Astrocyte (in vitro differentiated cells and primary cell): ENCODE measurements around the gene C12orf42. TPM values are rescaled to one million over a fixed set of nuclear protein-coding genes. Genes with fewer than 3 reads are reported as not detected.

Experiments used
- DNase-seq: peaks from one replicate; pipeline ENCODE4 v3.0.0-alpha.2; 2010; ENCODE audit warnings: low read depth
- FAIRE-seq: peaks from 2 replicates; lab custom pipeline; 2011; peaks lifted over from hg19 to GRCh38; lab: Jason Lieb, UNC
- H2AFZ ChIP-seq: 2 replicates; pipeline ENCODE4 v1.6.0; 2012; ENCODE audit warnings: low read depth, low read length, inconsistent platforms
- H3K27ac ChIP-seq: 2 replicates; pipeline ENCODE4 v1.5.1; 2011; ENCODE audit warnings: low read depth, low read length, inconsistent platforms
- H3K27me3 ChIP-seq: 2 replicates; pipeline ENCODE4 v1.6.0; 2011; ENCODE audit warnings: low read length, inconsistent platforms; ENCODE audit not compliant: insufficient read depth
- H3K36me3 ChIP-seq: 2 replicates; pipeline ENCODE4 v1.5.1; 2011; ENCODE audit warnings: low read length, inconsistent platforms; ENCODE audit not compliant: insufficient read depth
- H3K4me1 ChIP-seq: 2 replicates; pipeline ENCODE4 v1.5.1; 2011; ENCODE audit warnings: low read length, inconsistent platforms; ENCODE audit not compliant: insufficient read depth
- H3K4me2 ChIP-seq: 2 replicates; pipeline ENCODE4 v1.6.0; 2012; ENCODE audit warnings: low read length, inconsistent platforms
- H3K4me3 ChIP-seq: 2 replicates; pipeline ENCODE4 v1.5.1; 2011; ENCODE audit warnings: low read depth, mild to moderate bottlenecking, low read length, inconsistent platforms; ENCODE audit not compliant: insufficient read depth
- H3K79me2 ChIP-seq: 2 replicates; pipeline ENCODE4 v1.6.0; 2012; ENCODE audit warnings: mild to moderate bottlenecking, low read length, inconsistent platforms; ENCODE audit not compliant: insufficient read depth
- H3K9ac ChIP-seq: 2 replicates; pipeline ENCODE4 v1.6.0; 2012; ENCODE audit warnings: mild to moderate bottlenecking, low read length, inconsistent platforms
- H3K9me3 ChIP-seq: 2 replicates; pipeline ENCODE4 v1.5.1; 2012; ENCODE audit warnings: low read depth, mild to moderate bottlenecking, low read length, inconsistent platforms; ENCODE audit not compliant: insufficient read depth
- H4K20me1 ChIP-seq: 2 replicates; pipeline ENCODE4 v1.6.0; 2012; ENCODE audit warnings: low read length, inconsistent platforms; ENCODE audit not compliant: insufficient read depth
- H3K27ac Mint-ChIP-seq: one replicate; pipeline ENCODE4 v1.8.0; 2021; ENCODE audit warnings: mild to moderate bottlenecking, mixed read lengths; ENCODE audit not compliant: unreplicated experiment
- H3K27me3 Mint-ChIP-seq: one replicate; pipeline ENCODE4 v1.8.0; 2021; ENCODE audit warnings: low read depth, mixed read lengths; ENCODE audit not compliant: unreplicated experiment
- H3K36me3 Mint-ChIP-seq: one replicate; pipeline ENCODE4 v1.8.0; 2021; ENCODE audit warnings: low read depth, mixed read lengths; ENCODE audit not compliant: unreplicated experiment
- H3K4me1 Mint-ChIP-seq: one replicate; pipeline ENCODE4 v1.8.0; 2021; ENCODE audit warnings: low read depth, mixed read lengths; ENCODE audit not compliant: unreplicated experiment
- H3K4me3 Mint-ChIP-seq: one replicate; pipeline ENCODE4 v1.8.0; 2021; ENCODE audit warnings: mild to moderate bottlenecking, moderate library complexity, mixed read lengths; ENCODE audit not compliant: unreplicated experiment
- H3K9me3 Mint-ChIP-seq: one replicate; pipeline ENCODE4 v1.8.0; 2021; ENCODE audit warnings: mild to moderate bottlenecking, mixed read lengths; ENCODE audit not compliant: unreplicated experiment
- EZH2 ChIP-seq: IDR thresholded peaks from 2 replicates; pipeline ENCODE4 v1.6.1; 2012; ENCODE audit warnings: mild to moderate bottlenecking, low read length, inconsistent platforms; ENCODE audit not compliant: insufficient read depth
- total RNA-seq: library from RNA; stranded (reverse); gene quantifications from 2 replicates; pipeline ENCODE4 v1.2.1, GENCODE V29; 2021
- TF ChIP-seq, protein P1 (sequence below): IDR thresholded peaks from 2 replicates; pipeline ENCODE4 v1.5.1; 2011; ENCODE audit warnings: low read depth, mild to moderate bottlenecking, inconsistent platforms, low read length, moderate library complexity; ENCODE audit not compliant: insufficient read depth

C12orf42 gene
- total RNA-seq, 1 donor from 2014 or later, result not detected

DNA sequence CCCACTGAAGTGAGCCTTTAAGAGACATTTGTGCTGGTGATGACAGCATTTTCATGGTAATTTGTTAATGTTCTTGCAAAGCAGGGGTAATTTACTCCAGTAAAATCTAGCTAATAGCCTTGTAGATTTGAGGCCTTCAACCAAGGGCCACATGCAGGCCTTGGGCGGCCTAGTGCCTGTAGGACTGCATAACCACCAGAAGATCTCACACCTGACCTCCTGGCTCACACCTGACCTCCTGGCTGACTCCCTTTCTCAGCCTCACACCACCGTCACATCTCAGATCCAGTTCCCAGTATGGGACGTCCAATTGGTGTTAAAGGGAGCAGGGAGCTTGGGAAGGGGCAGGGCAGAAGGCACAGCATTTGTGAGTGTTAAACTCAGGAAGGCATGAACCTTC, 26.9 kb downstream of the C12orf42 start:
- TF ChIP-seq, protein P1, sequence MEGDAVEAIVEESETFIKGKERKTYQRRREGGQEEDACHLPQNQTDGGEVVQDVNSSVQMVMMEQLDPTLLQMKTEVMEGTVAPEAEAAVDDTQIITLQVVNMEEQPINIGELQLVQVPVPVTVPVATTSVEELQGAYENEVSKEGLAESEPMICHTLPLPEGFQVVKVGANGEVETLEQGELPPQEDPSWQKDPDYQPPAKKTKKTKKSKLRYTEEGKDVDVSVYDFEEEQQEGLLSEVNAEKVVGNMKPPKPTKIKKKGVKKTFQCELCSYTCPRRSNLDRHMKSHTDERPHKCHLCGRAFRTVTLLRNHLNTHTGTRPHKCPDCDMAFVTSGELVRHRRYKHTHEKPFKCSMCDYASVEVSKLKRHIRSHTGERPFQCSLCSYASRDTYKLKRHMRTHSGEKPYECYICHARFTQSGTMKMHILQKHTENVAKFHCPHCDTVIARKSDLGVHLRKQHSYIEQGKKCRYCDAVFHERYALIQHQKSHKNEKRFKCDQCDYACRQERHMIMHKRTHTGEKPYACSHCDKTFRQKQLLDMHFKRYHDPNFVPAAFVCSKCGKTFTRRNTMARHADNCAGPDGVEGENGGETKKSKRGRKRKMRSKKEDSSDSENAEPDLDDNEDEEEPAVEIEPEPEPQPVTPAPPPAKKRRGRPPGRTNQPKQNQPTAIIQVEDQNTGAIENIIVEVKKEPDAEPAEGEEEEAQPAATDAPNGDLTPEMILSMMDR, result no peak
- no peak for TF ChIP-seq EZH2
- H3K36me3 ChIP-seq, result no peaks in the 10 kb centered on the region
- no peaks in the 10 kb centered on the region for H3K27me3 ChIP-seq
- H4K20me1 ChIP-seq, result no peaks in the 10 kb centered on the region
- no peak overlapping the region for H3K9ac ChIP-seq
- Mint-ChIP-seq H3K4me3 (no peak overlapping the region), H3K4me1 (no peaks in the 10 kb centered on the region), H3K27me3 (peaks cover 2% of the 10 kb centered on the region), H3K36me3 (no peaks in the 10 kb centered on the region), H3K9me3 (no peaks in the 10 kb centered on the region), H3K27ac (no peak overlapping the region)
- DNase-seq (no peak), FAIRE-seq (no peak)
- H2AFZ ChIP-seq, result no peak overlapping the region
- no peaks in the 10 kb centered on the region for H3K4me1 ChIP-seq
- H3K27ac ChIP-seq, result no peak overlapping the region
- no peaks in the 10 kb centered on the region for H3K79me2 ChIP-seq
- H3K9me3 ChIP-seq, result no peaks in the 10 kb centered on the region
- H3K4me2 ChIP-seq, result no peak overlapping the region
- no peak overlapping the region for H3K4me3 ChIP-seq

DNA sequence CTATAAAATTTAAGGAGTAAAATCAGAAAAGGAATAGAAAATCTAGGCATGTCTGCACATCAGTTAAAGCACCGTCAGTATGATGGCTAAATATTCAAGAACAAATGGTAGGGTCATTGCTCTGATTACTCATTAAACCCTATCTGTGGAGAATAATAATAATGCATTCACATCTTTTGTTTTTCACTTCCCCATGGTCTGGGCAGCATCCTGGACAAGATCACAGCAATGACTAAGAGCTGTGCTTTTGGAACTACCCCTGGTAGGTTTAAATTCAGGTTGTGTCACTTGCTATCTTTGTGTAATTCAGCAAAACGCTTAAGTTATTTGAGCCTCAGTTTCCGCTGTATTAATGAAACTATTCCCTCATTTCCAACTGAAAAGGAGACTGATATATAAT, 33.1 kb downstream of the C12orf42 start:
- Mint-ChIP-seq H3K27me3 (peaks cover 5% of the 10 kb centered on the region), H3K36me3 (no peaks in the 10 kb centered on the region), H3K4me3 (no peak overlapping the region), H3K9me3 (no peaks in the 10 kb centered on the region), H3K27ac (no peak overlapping the region), H3K4me1 (no peaks in the 10 kb centered on the region)
- Histone ChIP-seq H3K27me3 (no peaks in the 10 kb centered on the region), H3K4me2 (no peak overlapping the region), H2AFZ (no peak overlapping the region), H3K36me3 (no peaks in the 10 kb centered on the region), H3K4me3 (no peak overlapping the region), H3K9me3 (no peaks in the 10 kb centered on the region), H4K20me1 (no peaks in the 10 kb centered on the region), H3K79me2 (no peaks in the 10 kb centered on the region), H3K4me1 (no peaks in the 10 kb centered on the region), H3K27ac (no peak overlapping the region), H3K9ac (no peak overlapping the region)
- TF ChIP-seq, protein P1, result no peak
- no peak for TF ChIP-seq EZH2
- FAIRE-seq (no peak), DNase-seq (no peak)

DNA sequence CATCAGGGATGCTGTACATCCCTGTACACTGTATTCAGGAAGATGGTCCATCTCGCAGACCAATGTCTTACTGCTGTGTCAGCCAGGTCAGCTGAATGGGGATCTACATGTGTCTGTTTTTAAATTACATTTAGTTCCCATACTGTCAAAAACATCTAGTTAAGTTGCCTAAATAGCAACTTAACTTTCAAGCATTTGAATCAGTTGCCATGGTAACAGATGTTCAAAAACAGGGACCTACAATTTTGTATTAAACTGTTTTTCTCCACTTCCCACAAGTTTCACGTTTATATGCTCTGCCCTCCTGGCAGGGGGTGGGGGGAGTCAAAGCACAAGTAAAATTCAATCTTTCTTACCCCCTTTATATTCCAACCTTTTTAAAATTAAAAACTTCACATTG, 38.3 kb downstream of the C12orf42 start:
- Histone ChIP-seq H3K27ac (no peak overlapping the region), H4K20me1 (no peaks in the 10 kb centered on the region), H3K4me1 (no peaks in the 10 kb centered on the region), H3K4me3 (no peak overlapping the region), H3K79me2 (no peaks in the 10 kb centered on the region), H3K36me3 (no peaks in the 10 kb centered on the region), H3K4me2 (no peak overlapping the region), H2AFZ (no peak overlapping the region), H3K9me3 (no peaks in the 10 kb centered on the region), H3K27me3 (no peaks in the 10 kb centered on the region), H3K9ac (no peak overlapping the region)
- Mint-ChIP-seq H3K4me3 (no peak overlapping the region), H3K36me3 (no peaks in the 10 kb centered on the region), H3K9me3 (peaks cover 3% of the 10 kb centered on the region), H3K27me3 (peaks cover 3% of the 10 kb centered on the region), H3K4me1 (no peaks in the 10 kb centered on the region), H3K27ac (no peak overlapping the region)
- FAIRE-seq, result no peak
- DNase-seq, result no peak
- TF ChIP-seq, protein P1, result no peak
- no peak for TF ChIP-seq EZH2
